Stromal cell of bone marrow (primary cell): Measurements from ENCODE around the gene CENPP.

Experiments used
- DNase-seq: peaks from one replicate; pipeline ENCODE4 v3.0.0-alpha.2; 2012; ENCODE audit warnings: low read depth

CENPP gene

DNA sequence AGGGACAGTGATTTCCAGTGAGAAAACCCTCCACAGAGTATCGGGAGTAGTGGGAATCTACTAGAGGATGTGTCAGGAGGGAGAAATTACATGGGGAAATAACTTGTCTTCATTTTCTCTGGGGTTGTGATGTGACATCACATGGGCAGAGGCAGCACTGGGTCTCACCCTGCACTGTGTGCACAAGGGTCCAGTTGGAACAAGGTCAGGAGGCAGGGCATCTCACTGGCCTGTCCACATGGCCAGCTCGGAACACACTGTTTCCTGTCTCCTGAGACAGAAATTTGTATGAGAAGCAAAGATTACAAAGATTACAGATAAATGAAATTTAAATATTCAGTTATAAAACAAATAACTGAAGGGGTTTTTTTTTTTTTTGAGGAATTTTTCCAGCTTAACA lies 272.6 kb downstream of the CENPP start:
- no peak for DNase-seq

- no peak for DNase-seq
Measured at GRCh38 chr9:92599938-92600461, 274.2 kb downstream of the CENPP start.

GRCh38 chr9:92600462-92601261 lies 274.9 kb downstream of the CENPP start:
- no peak for DNase-seq

DNA sequence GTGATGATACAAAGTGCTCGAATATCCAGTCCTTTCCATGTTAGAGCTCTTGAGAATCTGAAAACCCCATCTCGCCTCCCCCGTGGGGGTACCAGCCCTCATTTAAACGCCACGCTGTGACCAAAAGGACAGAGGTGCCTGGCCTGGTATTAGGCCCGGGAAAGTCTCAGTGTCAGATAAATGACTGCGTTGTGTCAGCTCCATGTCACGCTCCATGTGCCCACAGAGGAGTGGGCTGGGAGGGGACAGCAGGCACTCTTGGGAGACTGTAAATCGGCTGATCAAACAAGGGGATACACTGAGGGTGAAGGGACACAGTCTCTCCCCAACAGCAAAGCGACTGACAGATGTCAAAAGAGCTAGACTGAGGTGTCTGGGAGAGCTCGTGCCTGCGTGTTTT lies 275.7 kb downstream of the CENPP start:
- DNase-seq: no peak

DNA sequence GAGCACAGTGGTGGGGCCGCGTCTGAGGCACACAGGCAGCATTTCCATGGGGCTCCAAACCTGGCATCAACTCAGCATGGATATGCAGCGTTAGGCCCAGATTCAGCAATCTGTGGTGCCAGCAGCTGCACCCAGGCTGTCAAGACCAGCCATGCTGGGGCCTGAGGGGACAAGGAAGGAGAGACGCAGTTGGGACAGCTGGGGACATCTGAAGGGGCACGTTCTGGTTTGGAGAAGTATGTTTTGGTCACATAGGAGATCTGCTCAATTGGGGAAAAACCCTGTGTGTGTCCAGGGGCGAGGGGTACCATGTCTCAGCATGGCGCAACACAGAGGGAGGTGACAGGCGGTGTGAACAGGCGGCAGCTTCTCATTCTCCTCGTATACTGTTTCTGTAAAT lies 276.7 kb downstream of the CENPP start:
- DNase-seq: no peak

DNA sequence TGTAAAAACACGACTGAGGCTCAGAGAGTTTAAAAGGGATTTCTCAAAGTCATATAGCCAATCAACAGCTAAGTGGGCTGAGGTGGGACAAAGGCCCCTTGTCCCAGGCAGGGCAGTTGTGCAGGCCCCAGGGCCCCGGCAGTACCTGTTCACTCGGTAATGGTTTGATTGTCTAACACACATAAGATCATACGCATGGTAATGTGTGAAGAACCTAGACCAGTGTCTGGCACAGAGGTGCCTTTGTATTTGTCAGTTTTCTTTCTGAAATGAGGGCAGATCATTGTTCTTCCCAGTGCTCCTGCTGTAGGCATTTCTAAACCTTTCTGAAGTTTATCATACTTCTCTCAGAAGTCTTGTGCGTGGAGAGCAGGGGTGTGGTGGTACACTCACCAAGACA lies 277.3 kb downstream of the CENPP start:
- DNase-seq: no peak

GRCh38 chr9:92603990-92604389 lies 278.2 kb downstream of the CENPP start:
- no peak for DNase-seq

- no peak for DNase-seq
Measured at GRCh38 chr9:92605224-92605623, 279.5 kb downstream of the CENPP start.

- DNase-seq: peak; percentile 65
Measured at GRCh38 chr9:92607088-92607487, 281.3 kb downstream of the CENPP start.

DNA sequence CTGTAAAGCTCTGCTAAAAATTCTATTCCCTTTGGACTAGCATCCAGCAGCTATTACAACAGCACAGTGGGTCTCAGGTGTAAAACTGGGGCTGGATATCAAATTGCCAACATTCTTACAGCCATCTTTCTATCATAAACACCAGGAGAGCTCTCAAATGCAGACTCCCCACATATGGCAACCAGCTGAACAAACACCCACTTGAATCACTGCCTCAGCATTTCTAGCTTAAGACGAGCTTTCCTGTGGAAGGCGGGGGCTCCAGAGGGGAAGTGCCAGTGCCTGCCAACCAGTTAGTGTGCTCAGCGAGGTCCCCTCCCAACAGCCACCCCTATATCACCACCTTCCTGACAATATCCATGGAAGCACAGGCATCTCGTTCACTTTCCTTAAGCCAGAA lies 282.0 kb downstream of the CENPP start:
- no peak for DNase-seq

DNA sequence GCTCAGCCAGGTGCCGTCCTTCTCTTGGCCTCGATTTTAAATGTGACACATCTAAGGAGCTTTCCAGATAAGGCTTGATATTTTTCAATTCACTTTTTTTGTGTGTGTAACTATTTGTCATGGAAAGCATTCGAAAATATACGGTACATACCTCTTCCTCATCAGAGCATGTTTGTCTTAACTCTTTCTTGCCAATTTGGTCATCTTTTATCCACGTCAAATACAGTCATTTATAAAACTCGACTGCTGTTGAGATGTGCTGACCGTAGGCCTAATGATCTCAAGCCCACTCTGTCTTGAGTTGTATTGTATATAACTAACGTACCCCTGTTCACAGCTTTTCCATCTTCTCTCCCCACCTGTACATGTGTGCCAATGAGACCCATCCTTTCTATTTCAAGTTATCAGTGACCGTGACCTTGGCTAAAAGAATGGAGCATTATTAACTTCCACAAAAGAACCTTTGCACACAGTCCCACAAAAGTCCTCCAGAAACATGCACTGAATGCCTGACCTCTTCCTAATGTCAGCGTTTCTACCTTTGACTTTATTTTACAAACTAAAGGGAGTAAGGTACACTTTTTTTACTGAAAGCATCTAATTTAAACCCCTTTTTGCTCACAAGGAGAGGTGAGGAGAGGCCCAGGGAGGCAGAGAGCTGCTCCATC lies 282.6 kb downstream of the CENPP start:
- DNase-seq: no peak

DNA sequence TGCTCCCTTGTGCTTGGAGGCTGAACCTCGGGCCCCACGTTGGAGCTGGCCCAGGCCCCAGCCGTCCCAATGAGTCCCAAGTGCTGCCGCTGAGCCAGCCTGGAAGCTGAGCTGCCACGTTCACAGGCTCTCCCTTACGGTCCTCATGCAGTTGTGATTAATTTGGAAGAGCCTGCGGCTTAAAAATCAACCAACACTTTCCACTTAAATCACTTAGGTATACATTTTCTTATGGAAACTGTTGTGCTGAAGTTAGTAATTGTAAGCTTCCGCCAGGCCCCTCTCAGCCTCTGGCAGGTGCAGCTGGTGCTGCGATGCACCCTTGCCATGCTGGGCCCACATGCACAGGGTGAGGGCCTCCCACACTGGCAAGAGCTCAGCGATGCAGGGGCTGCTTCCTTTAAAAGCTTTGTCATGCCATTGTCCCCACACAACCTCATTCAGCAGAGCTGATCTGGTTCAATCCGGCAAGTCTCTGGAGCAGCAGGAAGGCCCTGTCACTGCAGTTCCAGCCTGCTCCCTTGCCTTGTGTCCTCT lies 283.2 kb downstream of the CENPP start:
- DNase-seq: no peak

- no peak for DNase-seq
Measured at GRCh38 chr9:92610470-92611420, 285.0 kb downstream of the CENPP start.

DNA sequence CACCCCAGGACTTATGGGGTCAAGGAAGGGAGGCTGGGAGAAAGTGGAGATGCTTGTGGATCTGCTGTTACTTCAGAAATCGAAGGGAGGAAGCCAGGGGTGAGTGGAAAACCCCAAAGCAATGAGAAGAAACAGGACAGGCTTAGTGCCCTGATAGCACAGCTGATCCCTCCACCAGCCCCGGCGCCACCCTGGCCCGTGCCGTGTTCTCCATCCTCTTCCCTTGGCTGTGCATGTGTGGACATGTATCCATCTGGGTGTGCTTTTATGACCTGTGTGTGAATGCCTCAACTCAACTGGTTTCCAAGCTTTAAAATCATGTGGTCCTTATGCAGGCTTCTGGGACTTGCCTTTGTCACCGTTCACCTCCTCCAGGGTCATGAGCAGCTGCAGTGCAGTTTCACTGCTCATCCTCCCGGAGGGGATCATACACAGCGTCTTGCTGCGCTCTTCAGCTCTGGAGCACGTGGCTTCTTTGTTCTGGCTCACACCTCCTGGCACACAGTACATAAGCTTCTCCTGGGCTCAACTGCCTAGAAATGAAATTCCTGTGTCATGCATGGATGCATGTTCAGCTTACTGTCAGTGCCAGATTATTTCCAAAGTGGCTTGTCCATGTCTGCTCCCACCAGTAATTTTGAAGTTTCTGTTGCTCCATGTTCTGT lies 286.0 kb downstream of the CENPP start:
- DNase-seq: no peak

DNA sequence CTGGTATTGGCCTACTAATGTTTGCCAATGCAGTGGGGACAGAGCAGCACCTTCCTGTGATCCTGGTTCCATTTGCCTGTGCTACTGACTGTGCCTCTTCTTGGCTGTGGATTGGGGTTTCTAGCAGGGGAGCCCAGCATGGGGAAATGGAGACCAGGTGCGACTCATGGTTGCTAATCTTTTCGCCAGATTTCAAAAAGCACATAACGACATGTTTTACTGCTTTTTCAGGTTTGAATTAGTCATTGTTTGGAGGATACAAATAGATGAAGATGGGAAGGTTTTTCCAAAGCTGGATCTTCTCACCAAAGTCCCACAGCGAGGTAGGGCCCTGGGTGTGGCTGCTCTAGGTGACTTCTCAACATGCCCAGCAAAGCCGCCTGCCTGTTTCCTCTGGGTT lies 286.5 kb downstream of the CENPP start:
- no peak for DNase-seq

GRCh38 chr9:92612816-92613215 lies 287.1 kb downstream of the CENPP start:
- no peak for DNase-seq

GRCh38 chr9:92613268-92614122 lies 287.7 kb downstream of the CENPP start:
- no peak for DNase-seq

- DNase-seq: no peak
Measured at GRCh38 chr9:92614123-92614510, 288.4 kb downstream of the CENPP start.

GRCh38 chr9:92614763-92615461 lies 289.2 kb downstream of the CENPP start:
- peak; percentile 72 for DNase-seq

- DNase-seq: no peak
Measured at GRCh38 chr9:92615790-92616189, 290.0 kb downstream of the CENPP start.
